ENCODE measurements around the gene ZBTB4. TPM values are rescaled to one million over a fixed set of nuclear protein-coding genes. Genes with fewer than 3 reads are reported as not detected.

ZBTB4 gene
- total RNA-seq, 1 donor from 2014 or later: 24.6 TPM

- TF ChIP-seq, protein P1, sequence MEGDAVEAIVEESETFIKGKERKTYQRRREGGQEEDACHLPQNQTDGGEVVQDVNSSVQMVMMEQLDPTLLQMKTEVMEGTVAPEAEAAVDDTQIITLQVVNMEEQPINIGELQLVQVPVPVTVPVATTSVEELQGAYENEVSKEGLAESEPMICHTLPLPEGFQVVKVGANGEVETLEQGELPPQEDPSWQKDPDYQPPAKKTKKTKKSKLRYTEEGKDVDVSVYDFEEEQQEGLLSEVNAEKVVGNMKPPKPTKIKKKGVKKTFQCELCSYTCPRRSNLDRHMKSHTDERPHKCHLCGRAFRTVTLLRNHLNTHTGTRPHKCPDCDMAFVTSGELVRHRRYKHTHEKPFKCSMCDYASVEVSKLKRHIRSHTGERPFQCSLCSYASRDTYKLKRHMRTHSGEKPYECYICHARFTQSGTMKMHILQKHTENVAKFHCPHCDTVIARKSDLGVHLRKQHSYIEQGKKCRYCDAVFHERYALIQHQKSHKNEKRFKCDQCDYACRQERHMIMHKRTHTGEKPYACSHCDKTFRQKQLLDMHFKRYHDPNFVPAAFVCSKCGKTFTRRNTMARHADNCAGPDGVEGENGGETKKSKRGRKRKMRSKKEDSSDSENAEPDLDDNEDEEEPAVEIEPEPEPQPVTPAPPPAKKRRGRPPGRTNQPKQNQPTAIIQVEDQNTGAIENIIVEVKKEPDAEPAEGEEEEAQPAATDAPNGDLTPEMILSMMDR (conservative IDR thresholded peaks at IDR 0.05; ENCODE audit: low read depth, low read length): no peak
- no peak overlapping the region for H3K4me3 ChIP-seq (ENCODE audit: low read depth, low read length)
- DNase-seq (ENCODE audit: low read depth): no peak
These were observed 10.5 kb downstream of the ZBTB4 start for GRCh38 chr17:7468804-7469389.

- H3K4me3 ChIP-seq (ENCODE audit: low read depth, low read length): no peak overlapping the region
- TF ChIP-seq, protein P1 (conservative IDR thresholded peaks at IDR 0.05; ENCODE audit: low read depth, low read length): no peak
- no peak for DNase-seq (ENCODE audit: low read depth)
These were observed 11.1 kb downstream of the ZBTB4 start for GRCh38 chr17:7468290-7468689.

- TF ChIP-seq, protein P1 (conservative IDR thresholded peaks at IDR 0.05; ENCODE audit: low read depth, low read length): no peak
- no peak for DNase-seq (ENCODE audit: low read depth)
These were observed 11.9 kb downstream of the ZBTB4 start for GRCh38 chr17:7467498-7467897.

GRCh38 chr17:7466639-7467341, 12.6 kb downstream of the ZBTB4 start:
- DNase-seq (ENCODE audit: low read depth): no peak
- TF ChIP-seq, protein P1 (conservative IDR thresholded peaks at IDR 0.05; ENCODE audit: low read depth, low read length): no peak
- no peak overlapping the region for H3K4me3 ChIP-seq (ENCODE audit: low read depth, low read length)

More at GRCh38 chr17:7467498-7467897, 11.9 kb downstream of the ZBTB4 start:
- no peak overlapping the region for H3K4me3 ChIP-seq (ENCODE audit: low read depth, low read length)

DNA sequence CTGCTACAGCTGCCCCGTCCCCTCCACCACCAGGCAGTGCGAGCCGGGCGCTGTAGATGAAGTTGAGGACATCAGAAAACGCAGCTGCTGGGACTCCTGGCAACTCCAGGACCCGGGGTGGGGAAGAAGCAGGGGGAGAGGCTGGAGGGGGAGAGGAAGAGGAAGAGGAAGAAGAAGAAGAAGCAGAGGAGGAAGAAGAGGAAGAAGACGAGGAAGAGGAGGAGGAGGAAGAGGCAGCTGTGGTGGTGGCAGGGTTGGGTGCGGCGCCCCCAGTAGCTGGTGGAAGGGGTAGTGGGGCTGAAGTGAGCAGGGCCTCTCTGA, 13.2 kb downstream of the ZBTB4 start:
- DNase-seq (ENCODE audit: low read depth): no peak
- TF ChIP-seq, protein P1 (conservative IDR thresholded peaks at IDR 0.05; ENCODE audit: low read depth, low read length): no peak
- no peak overlapping the region for H3K4me3 ChIP-seq (ENCODE audit: low read depth, low read length)

DNA sequence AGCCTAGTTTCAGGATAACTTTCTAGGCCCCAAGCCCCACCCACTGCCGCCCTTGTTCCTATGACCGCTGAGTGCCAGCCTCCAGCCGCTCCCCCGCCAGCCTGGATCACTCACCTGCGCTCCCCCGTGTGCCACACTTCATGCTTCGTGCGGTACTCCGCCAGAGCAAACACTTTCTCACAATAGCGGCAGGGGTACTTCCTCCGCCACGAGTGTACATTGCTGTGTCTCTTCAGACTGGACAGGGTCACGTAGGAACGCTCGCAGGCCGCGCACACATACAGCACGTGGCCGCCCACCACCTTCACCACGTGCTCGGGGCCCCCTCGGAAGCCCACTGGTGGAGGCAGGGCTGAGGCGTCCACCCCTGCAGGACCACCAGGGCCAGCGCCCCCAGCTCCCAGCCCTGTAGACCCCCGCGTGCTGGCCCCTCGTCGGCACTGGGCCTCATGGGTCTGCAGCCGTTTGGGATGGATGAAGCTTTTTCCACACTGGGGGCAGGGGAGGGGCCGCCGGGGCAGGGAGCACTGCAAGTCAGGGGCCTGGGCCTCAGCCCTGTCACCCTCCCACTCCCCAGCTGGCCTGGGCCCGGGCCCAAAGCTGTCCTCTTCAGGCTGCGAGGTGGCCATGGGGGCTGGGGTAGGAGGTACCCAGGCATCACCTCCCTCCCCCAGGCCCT, 13.7 kb downstream of the ZBTB4 start:
- DNase-seq (ENCODE audit: low read depth): no peak
- H3K4me3 ChIP-seq (ENCODE audit: low read depth, low read length): no peak overlapping the region

More for the DNA sequence above, 13.7 kb downstream of the ZBTB4 start:
- TF ChIP-seq, protein P1 (conservative IDR thresholded peaks at IDR 0.05; ENCODE audit: low read depth, low read length): no peak
